ENCODE data around the gene ITGA3. TPM values are rescaled to one million over a fixed set of nuclear protein-coding genes. Genes with fewer than 3 reads are reported as not detected.

Gene ITGA3
- total RNA-seq, 1 experiment from 2014 or later: 392 TPM

- TF ChIP-seq, protein P1, sequence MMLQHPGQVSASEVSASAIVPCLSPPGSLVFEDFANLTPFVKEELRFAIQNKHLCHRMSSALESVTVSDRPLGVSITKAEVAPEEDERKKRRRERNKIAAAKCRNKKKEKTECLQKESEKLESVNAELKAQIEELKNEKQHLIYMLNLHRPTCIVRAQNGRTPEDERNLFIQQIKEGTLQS (IDR thresholded peaks at IDR 0.05): no peak
- no peak for TF ChIP-seq EZH2 (IDR thresholded peaks at IDR 0.05)
- TF ChIP-seq ELF1 (IDR thresholded peaks at IDR 0.05; ENCODE audit: borderline replicate concordance, low read depth): no peak
- no peak for TF ChIP-seq CTCF (IDR thresholded peaks at IDR 0.05 in 2 of 3, conservative IDR thresholded peaks at IDR 0.05 in 1 of 3; ENCODE audit: borderline replicate concordance in 1 of 3, insufficient read depth in 1 of 3, low read depth in 2 of 3, low read length in 2 of 3)
- no peak for TF ChIP-seq RAD21 (IDR thresholded peaks at IDR 0.05; ENCODE audit: low read depth)
These were observed 9.1 kb downstream of the ITGA3 start (continued) for GRCh38 chr17:50065056-50065455.

DNA sequence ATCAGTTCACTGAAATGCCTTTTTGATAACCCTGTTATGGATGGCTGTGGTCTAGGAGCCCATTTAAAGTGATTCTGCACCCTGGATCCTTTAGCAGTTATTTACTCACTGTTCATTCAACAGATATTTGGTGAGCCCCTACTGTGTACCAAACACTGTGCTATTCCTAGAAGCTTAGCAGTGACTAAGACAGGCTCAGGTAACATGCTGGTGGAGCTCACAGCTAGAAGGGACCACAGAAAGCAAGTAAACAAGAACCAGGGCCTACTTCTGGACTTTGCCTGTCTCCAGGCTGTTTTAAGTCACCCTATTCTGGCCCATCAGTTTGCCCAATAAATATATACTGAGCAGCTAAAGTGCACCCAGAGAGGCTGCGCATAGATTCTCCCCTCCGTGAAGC, 11.1 kb downstream of the ITGA3 start:
- RAD21 ChIA-PET (ENCODE audit: low non-redundant PET in 1 of 2, low total read pairs in 2 of 2, uncharacterized antibody in 2 of 2, unreplicated experiment in 2 of 2): interaction anchor here in 1 of 2 experiments (1.1 kb wide), 1 partner anchor 11 kb away, joined by 3 read pairs; no protein-coding TSS in a partner anchor
- H3K79me2 ChIP-seq (ENCODE audit: insufficient read depth, low read length): peaks cover 87% of the 10 kb centered on the region
- CTCF ChIA-PET: interaction anchor here (0.8 to 2.1 kb wide), 3 partner anchors 13 to 69 kb away, joined by 3 to 6 read pairs (median 3); no protein-coding TSS in a partner anchor
- H3K9ac ChIP-seq (ENCODE audit: low read length): peak overlapping the region; percentile 20
- H3K36me3 ChIP-seq (ENCODE audit: control insufficient read depth in 1 of 2, insufficient read depth in 2 of 2, low read length in 2 of 2): peaks cover 45 to 52% of the 10 kb centered on the region in 2 experiments; a peak in 3 of 4 replicates
- H4K20me1 ChIP-seq (ENCODE audit: insufficient read depth): no peaks in the 10 kb centered on the region
- TSS peak; percentile 7 for BruUV-seq (replicated peaks)
- no peak for TF ChIP-seq RAD21 (IDR thresholded peaks at IDR 0.05; ENCODE audit: low read depth)
- TF ChIP-seq ZNF274 (IDR thresholded peaks at IDR 0.05; ENCODE audit: low read depth, low read length): no peak
- no peak for TF ChIP-seq REST (IDR thresholded peaks at IDR 0.05; ENCODE audit: low read depth)
- no peak for TF ChIP-seq SRF (IDR thresholded peaks at IDR 0.05; ENCODE audit: low read depth)
- no peak overlapping the region for H2AFZ ChIP-seq (ENCODE audit: low read depth, low read length, poor library complexity, severe bottlenecking)
- H3K27me3 ChIP-seq (ENCODE audit: insufficient read depth, low read length): no peaks in the 10 kb centered on the region
- DNase-seq (ENCODE audit: low read depth, low spot score) (no peak), ATAC-seq (no peak)
- POLR2A ChIA-PET: interaction anchor here (1.6 kb wide), 1 partner anchor 11 kb away, joined by 7 read pairs; the partner anchor contains the start of gene ITGA3
- H3K4me1 ChIP-seq (ENCODE audit: control insufficient read depth in 1 of 2, insufficient read depth in 2 of 2, low read length in 2 of 2): peaks cover 50 to 57% of the 10 kb centered on the region in 2 experiments
- H3K4me3 ChIP-seq (replicated peaks in 1 of 2; ENCODE audit: low read depth in 1 of 2, low read length in 2 of 2): no peak overlapping the region
- H3K27ac ChIP-seq (ENCODE audit: low read depth, low read length): peak overlapping the region; percentile 93
- 0 out of 2 replicates have a peak overlapping the region, but pooled peaks have one; percentile 2 for H3K4me2 ChIP-seq (ENCODE audit: low read length)
- intact Hi-C loops (cut with micrococcal nuclease): no loop called here
- H3K9me2 ChIP-seq (ENCODE audit: insufficient read depth): no peaks in the 10 kb centered on the region
- no peaks in the 10 kb centered on the region for H3K9me3 ChIP-seq (ENCODE audit: control insufficient read depth in 1 of 2, insufficient read depth in 1 of 2, low read depth in 1 of 2, low read length in 2 of 2)
